ENCODE measurements around the gene PDCD7. TPM values are rescaled to one million over a fixed set of nuclear protein-coding genes. Genes with fewer than 3 reads are reported as not detected.
"Not testable (repeated sequence)": the region's sequence is repeated elsewhere in the genome, so short reads cannot be mapped to it uniquely, and the experiment has no call there.

The PDCD7 gene
- total RNA-seq, 1 donor from 2014 or later = 43.2 TPM

DNA sequence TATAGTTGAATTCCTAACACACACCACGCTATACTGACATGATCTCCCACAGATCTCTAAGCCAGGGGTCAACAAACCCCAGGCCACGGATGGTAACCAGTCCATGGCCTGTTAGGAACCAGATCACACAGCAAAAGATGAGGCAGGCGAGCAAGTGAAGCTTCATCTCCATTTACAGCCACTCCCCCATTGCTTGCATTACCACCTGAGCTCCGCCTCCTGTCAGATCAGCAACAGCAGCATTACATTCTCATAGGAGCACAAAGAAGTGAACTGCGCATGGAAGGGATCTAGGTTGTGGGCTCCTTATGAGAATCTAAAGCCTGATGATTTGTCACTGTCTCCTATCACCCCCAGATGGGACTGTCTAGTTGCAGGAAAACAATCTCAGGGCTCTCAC lies 2.7 kb downstream of the PDCD7 start:
- intact Hi-C loops (cut with micrococcal nuclease) = loop anchor here (5.0 to 10.0 kb wide), 4 partner anchors 56 to 746 kb away; partner anchors contain the start of genes CLPX, PCLAF, RNU5A-1 and TRIP4

DNA sequence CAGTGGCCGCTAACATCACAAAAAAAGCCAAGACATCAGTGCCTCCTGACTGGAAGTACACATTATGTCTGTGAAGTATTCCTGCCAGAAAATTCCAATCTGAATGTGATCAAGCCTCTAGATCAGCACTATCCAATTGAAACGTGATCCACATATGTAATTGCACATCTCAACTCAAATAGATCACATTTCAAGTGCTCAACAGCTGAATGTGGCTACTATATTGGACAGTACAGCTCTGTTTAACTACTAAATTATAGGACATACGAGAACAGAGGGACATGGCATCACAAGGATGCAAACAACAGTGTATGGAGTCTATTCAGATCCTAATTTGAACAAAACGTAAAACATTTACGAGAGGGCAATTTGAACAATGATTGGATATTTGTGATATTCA lies 18.1 kb downstream of the PDCD7 start:
- intact Hi-C loops (cut with micrococcal nuclease) = no loop called here

DNA sequence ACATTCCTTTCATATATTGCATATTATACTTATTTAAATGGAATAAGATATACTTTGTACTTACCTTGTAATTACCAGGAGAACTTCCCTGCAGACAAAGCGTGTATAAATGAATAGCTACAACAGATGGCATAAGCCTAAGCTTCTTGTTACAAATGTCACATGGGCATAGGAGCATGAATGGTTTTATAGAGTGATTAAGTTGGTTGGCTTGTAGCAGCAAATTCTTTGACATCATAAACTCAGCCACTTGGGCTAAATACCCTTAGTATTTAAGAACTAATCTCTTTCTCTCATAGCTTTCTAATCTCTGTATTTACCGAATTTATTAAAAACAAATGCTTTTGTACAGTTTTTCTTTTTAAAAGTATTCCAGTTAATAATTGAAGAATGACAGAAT lies 18.5 kb downstream of the PDCD7 start, which contains the start of gene UBAP1L:
Gene UBAP1L (minus strand): TSS at position 115 of the 400 bp plus-strand sequence. CDS start 8,985 bp downstream, outside the sequence.
- intact Hi-C loops (cut with micrococcal nuclease) = no loop called here

DNA sequence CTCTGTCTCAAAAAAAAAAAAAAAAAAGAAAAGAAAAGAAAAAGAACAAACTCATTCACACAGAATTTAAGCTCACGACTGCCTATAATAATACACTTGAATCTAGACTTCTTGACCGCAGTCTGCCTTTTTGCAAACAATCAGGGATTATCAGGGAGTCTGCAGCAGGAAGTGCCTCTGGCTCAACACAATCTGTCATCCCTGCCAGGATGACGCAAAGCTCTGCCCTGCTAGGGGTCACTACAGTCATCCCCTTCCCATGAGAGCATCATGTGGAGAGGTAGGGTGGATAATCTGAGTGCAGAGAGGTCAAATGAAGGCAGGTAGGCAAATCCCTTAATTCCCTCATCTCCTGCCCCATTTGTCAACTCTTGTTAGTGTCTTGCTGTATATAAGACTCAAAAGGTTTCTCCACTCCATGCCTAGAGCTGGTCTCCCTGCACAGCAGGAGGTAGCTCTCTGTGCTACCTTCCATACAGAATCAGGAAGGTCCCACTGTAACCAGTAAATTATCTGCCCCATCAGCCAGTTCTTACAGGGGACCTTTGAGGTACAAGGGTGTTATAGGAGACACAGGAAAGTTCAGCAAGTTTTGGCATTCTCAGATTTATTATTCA lies 22.8 kb downstream of the PDCD7 start:
- intact Hi-C loops (cut with micrococcal nuclease) = no loop called here

DNA sequence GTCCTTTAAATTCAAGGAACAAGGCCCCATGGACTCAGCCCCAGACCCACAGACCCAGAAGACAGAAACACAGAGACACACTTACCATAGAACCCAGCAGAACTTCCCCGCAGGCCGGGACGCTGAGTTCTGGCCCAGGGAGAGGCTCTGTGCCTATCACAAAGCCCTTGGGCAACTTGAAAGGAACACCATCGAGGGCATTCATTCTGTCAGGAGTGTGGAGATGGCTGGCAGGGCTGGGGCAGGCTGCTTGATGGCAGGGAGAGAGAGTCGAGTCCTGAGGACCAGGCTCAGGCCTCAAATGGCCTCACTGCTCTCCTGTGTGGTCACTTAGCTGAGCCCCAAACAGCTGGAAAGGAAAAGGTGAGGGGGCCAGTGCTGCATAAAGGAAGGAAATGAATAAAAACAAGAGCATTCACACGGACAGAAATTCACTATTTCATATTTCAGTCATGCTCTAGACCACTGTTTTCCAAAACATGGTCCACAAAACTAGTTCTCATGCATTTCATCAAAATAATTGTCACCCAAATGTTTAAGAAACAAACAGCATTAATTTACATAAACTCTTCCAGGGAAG lies 27.5 kb downstream of the PDCD7 start:
- intact Hi-C loops (cut with micrococcal nuclease) = no loop called here

DNA sequence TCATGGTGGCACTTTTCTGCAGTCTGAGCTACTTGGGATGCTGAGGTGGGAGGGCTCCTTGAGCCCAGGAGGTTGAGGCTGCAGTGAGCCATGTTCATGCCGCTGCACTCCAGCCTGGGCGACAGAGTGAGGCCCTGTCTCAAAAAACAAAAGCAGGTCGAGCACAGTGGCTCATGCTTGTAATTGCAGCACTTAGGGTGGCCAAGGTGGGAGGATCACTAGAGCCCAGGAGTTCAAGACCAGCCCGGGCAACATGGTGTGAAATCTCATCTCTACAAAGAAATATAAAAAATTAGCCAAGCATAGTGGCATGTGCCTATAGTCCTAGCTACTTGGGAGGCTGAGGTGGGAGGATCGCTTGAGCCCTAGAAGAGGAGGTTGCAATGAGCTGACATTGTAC lies 28.6 kb downstream of the PDCD7 start:
- intact Hi-C loops (cut with micrococcal nuclease) = no loop called here

DNA sequence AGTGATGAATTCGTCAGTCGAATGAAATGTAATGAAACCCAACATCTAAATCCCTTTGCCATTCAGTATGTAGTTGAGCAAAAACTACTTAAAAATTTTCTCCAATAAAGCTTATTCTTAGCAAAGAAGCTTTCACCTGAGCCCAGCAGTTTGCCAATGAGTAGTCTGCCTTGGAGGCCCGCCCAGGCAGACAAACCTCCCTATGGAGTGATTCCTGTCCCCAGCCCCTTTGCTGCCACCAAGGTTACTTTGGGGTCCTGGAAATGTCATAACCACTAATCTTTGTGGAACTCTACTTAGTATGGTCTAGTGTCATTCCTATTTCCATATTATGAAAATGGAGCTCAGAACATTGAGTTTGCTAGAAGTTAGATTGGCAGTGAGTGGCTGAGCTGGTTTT lies 30.7 kb downstream of the PDCD7 start:
- intact Hi-C loops (cut with micrococcal nuclease) = no loop called here

DNA sequence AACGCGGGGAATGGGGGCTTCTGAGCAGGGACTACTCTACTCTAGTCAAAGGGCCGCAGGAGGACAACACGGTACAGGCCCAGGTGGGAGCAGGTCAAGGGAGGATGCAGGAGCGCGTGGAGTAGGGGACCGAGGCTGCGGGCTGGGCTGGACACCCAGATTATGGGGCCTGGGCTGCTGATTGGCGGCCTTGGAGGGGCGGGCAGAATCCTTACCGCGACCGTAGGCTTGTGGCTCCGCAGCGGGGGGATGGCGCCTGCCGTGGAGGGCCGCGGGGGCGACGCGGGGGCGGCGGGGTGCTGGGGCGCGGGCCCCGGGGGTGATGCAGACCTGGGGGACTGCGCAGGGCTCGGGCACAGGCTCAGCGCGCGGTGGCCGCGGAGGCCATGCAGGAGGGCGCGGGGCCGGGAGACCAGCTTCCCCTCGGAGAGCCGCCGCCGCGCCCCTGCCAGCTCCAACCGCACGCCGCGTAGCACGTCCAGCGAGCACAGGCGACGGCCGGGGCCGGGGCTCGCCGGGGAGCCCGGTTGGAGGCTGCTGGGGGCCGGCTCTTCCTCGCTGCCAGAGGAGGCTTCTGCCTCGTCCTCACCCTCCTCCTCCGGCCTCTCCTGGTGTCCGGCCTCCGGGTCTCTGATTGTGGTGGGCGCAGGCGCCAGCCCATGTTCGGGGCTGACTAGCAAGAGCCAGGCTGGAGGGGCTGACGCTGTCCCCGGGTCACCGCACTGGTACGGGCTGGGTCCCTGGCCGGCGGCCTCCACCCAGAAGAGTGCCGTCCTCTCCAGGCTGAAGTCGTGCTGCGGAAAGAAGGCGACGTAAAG lies 31.5 kb downstream of the PDCD7 start:
- intact Hi-C loops (cut with micrococcal nuclease) = no loop called here

DNA sequence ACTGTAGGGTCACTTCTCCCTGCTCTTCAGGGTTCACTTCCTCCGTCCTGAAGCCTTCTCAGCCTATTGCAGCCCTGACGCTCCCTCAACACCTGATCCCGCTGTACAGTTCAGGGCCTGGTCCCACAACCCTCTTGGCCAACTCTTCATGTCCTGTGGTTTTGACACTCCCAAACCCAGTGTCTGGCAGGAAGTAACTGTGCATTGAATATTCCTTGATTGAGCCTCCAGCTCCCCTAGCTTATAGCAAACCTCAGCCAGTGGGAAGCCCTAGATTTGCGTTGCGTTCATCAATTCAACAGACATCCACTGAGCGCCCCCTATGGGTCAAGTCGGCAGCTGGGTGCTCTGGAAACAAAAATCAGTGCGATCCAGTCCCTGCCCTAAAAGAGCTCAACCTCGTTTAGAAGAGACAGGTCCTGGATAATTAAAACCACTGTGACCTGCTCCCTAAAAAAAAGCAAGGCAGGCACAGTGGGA lies 32.2 kb downstream of the PDCD7 start:
- intact Hi-C loops (cut with micrococcal nuclease) = no loop called here

DNA sequence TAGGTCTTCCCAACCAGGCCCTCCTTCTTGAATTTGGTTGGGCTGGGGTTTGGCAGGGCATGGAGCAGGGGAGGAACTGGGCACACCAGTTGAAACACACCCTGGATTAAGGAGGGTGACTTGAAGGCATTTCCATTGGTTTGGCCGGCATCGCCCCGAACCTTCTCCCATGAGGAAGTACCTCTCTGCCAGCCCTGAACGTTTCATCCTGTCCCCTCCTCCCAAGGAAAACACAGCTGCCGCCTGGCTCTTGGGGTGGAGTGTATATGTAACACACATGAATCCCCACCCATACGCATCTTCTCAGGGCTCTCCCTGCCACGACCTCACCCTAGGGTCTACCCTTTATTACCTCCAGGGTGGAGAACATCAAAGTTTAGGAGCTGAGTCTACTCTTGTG lies 33.2 kb downstream of the PDCD7 start:
- intact Hi-C loops (cut with micrococcal nuclease) = no loop called here

DNA sequence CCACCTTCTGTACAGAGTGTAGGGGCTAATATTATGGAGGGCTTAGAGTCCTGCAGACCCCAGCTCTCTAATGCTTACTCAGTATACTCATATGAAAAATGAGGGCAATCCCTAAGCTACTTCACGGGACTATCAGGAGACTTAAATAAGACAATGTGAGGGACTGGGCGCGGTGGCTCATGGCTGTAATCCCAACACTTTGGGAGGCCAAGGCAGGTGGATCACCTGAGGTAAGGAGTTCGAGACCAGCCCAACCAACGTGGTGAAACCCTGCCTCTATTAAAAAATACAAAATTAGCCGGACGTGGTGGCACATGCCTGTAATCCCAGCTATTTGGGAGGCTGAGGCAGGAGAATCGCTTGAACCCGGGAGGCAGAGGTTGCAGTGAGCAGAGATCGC lies 33.8 kb downstream of the PDCD7 start:
- intact Hi-C loops (cut with micrococcal nuclease) = not testable (repeated sequence)

DNA sequence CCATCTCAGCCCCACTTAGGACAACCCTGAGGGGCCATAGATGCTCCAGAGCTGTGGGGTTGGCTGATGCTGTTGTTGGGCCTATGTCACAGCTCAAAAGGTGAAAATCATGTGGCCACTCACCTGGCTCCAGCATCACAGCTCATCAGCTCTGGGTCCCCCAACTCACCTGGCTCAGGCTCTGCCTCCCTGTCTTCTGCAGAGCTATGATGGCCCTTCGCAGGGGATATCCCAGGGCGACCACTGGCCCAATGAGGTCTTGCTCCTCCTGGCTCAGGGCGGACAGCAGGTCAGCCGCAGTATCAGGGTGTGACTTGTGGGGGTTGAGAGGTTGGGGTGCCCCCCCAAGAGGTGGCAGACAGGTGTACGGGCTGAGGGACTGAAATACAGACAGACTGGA lies 34.3 kb downstream of the PDCD7 start:
- intact Hi-C loops (cut with micrococcal nuclease) = no loop called here

DNA sequence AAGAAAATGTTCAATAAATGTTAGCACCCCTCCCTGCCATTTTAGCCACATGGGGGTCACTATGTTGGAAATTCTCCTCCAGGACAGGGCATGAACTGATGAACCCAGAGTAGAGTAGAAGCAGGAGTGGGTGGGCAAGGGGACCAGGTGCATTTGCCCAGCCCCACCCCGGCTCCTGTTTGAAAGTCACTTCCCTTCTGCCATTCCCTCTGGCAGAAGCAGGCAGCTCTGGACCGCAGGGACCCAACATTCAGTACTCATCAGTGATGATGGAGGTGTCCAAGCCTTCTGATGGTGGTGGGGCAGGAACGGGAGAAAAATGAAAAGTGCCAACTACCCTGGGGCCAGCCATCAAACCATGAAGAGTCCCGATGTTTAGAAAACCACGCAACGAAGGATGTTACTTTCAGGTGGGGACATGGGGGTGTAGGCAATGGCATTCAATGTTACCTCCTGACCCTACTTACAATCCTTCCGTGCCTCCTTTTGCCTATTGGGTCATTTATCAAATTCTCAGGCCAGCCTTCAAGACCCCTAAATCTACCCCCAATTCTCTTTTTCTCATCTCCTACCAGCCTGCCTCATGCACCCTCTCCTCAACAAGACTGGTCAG lies 35.9 kb downstream of the PDCD7 start:
- intact Hi-C loops (cut with micrococcal nuclease) = no loop called here

DNA sequence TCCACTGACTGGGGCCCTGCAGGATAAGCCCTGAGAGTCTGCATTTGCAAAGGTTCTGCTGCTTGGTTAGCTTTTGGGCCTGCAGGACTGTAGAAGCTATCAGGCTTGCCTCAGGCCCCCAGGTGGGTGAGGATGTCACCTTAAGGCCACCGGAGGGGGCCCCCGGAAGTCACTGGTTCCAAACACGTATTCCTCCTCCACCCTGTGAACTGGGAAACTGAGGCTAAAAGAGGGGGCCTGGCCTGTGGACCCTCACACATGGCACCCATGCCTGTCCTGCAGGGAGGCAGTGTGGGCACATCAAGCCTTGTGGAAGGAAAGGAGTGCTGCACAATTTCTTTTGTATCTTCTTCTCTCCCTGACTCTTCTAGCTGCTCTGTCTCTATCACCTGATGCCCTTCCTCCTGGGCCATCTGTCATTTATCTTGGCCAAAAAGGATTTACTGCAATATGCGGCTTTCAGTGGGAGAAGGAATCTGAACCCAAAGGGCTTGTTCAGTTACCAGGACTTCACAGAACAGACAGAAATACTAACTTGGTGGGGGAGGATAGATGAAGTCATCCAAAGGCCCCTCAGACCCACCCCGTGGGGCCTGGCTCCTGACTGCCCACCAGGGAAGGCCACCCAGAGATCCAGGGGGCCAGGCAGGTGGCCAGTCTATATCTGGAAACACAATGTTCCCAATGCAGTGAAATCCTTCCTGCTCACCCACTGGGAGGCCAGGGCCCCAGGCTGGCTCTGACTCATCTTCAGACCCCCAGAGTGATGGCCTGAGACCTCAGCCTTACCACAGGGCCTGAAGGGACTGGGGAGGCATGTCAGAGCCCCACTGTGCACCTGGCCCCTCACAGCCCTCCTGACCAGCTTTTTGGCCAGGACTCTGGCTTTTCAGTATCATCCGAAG lies 36.9 kb downstream of the PDCD7 start:
- intact Hi-C loops (cut with micrococcal nuclease) = no loop called here

DNA sequence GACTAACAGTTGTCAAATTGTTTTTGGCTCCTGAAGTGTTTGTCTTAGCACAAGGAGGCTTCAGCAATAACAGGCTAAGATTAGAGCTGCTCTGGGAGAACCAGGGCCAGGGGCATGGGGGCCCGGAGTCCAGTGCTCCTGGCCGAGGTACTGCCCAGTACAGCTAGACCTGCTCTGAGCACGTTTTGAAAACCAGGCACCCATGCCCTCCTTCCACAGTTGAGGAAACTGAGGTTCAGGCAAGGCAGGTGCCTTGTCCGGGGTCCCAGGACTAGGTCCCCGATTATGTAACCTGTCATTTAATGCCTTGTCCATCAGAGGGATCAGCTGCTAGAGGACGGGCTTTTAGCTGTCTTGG lies 37.9 kb downstream of the PDCD7 start:
- intact Hi-C loops (cut with micrococcal nuclease) = no loop called here

DNA sequence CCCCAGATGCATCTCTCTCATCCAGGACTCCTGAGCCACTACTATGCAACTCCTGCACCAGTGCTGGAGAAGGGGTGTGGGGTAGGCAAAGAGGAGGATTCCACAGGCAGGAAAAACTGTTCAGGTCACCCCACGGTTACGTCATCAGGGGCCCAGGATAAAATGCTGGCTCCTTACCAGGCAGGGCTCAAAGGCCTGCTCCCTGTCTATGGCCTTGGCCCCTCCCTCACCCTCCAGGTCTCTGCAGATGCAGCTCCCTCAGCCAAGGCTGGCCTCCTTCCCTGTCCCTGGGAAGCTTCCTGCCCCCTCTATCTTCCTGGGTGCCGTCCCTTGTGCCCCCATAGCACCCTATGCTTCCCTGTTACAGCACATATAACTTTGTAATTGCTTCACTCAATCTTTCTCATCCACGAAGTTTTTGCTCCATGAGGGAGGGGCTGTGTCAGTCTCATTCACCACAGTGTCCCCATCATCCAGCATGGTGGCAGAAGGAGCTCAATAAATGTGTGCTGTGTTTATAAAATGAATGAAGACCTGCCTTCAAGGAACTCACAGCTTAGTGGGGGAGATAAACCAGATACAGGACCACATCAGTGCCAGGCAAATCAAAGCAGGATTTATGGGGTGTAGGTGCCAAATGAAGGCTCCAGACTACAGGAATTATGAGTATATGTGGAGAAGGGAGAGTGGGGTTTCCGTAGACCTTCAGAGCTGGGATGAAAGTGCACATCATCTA lies 38.4 kb downstream of the PDCD7 start:
- intact Hi-C loops (cut with micrococcal nuclease) = no loop called here

DNA sequence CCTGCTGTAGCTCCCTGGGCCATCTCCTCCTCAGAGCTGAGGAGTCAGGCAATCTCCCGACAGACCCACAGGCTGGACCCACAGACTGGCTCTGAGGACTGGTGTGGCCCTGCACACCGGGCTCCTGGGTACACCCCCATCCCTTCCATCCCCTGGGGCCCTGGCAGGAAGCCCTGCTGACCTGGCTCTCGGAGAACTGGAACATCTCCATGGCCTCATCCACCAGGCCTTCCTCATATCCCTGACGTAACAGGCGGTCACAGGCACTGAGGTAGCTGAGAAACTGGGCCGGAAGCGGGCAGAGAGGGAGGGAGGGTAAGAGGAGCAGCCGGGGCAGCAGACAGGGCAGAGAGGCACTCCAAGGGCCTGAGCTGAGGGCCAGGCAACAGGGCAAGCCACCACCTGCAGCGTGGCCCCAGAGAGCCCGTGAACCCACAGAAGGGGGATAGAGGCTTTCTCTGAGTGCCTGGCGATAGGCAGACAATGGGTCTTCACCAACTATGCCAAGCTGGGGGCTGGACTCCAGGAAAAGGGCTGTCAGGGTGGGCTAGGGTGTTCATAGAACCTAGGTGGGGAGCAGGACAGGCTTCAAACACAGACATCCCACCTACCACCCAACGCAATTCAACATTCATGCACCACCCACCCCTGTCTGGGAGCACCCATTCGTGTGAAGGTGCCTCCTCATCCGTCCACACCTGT lies 39.2 kb downstream of the PDCD7 start:
- intact Hi-C loops (cut with micrococcal nuclease) = no loop called here

DNA sequence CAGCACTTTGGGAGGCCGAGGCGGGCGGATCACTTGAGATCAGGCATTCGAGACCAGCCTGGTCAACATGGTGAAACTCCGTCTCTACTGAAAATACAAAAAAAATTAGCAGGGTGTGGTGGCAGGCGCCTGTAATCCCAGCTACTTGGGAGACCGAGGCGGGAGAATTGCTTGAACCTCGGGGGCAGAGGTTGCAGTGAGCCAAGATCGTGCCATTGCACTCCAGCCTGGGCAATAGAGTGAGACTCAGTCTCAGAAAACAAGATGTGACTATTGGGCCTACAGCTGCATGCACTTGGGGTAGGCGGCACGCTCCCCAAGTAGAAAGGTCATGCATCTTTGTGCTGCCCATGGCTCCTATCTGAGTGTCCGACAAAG lies 39.8 kb downstream of the PDCD7 start:
- intact Hi-C loops (cut with micrococcal nuclease) = not testable (repeated sequence)

DNA sequence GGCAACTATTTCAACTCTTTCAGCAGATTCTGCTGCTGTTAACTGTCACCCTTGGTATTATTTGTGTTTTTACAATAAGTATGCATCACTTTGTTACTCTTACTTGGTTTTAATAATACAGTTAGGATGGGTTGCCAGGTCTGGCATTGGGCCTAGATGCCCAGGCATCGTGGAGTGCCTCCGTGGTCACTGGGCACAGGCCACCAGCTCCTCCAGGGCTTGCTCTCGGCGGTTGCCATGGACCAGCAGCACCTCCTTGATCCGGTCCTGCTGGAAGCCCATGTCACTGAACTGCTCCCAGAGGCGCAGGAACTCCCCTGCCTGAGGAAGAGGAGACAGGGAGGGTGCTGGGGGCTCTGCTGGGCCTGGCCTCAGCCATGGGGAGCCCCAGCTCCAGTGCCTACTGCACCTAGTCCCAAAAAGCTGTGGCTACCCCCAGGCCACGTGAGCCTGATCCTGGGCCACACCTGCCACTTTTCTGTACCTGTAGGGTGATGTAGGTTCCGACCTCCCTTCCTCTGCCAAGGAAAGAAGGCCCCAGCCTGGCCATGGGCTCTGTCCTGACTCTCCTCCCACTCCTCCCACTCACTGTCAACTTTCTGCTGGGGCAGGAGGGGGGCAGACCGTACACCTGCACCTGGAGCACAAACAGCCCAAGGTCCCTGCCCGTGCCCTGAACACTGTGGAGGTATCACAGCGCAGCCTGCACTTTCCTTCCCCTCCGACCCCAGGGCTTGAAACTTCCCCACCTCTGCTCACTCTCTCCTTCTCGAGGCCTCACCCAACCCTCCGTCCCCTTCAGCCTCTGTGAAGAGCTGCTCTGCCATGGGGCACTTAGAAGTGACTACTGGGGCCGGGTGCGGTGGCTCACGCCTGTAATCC lies 40.5 kb downstream of the PDCD7 start:
- intact Hi-C loops (cut with micrococcal nuclease) = no loop called here

All from T-helper 2 cell treated with Interferon-gamma antibody and Interleukin-4, amounts not matched to agents 100 ng/mL and 5 ng/mL, for 36 hours (primary cell).